ENCODE results near the gene NUMBL. TPM values are rescaled to one million over a fixed set of nuclear protein-coding genes. Genes with fewer than 3 reads are reported as not detected.

The NUMBL gene
- total and polyA plus RNA-seq, 2 donors = 2.0 to 15.3 TPM

- WGBS = 98% methylated on average over 5 of the region's 5 CpGs
Measured at GRCh38 chr19:40695881-40696280, 5.4 kb upstream of the NUMBL start.

DNA sequence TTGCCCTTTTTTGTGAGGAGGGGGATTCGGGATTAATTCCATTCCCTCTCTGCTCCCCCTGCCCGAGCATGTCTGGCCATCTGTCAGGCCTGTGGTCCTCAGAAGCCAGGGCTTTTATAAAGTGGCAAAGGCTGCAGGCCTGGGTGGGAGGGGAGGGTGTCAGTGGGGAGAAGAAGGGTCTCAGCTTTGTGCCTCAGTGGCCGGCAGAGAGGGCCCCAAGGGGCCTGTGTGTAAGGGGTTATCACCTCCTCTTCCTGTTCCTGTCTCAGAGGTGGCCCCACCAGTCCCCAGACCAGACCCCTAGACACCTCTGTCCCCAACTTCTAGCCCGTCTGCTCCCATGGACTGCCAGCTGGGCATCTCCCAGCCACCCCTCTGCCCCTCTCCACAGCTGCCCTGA, 3.4 kb upstream of the NUMBL start:
- Histone ChIP-seq H3K27me3 (ENCODE audit: control insufficient read depth in 2 of 2, insufficient read depth in 1 of 2, low read length in 1 of 2) (peaks cover 0 to 2% of the 10 kb centered on the region in 2 donors), H3K4me1 (ENCODE audit: control insufficient read depth in 2 of 2, insufficient read depth in 2 of 2, low read length in 2 of 2) (peaks cover 12 to 26% of the 10 kb centered on the region in 2 donors), H3K27ac (ENCODE audit: low read depth in 1 of 2, low read length in 1 of 2) (no peak overlapping the region), H3K36me3 (ENCODE audit: control insufficient read depth in 2 of 2, insufficient read depth in 2 of 2, low read length in 1 of 2) (peaks cover 18 to 27% of the 10 kb centered on the region in 2 donors), H3K9me3 (ENCODE audit: control insufficient read depth in 2 of 2, insufficient read depth in 1 of 2, low read length in 1 of 2) (no peaks in the 10 kb centered on the region), H3K4me3 (ENCODE audit: low read length in 2 of 2) (no peak overlapping the region)
- 95% methylated on average over 4 of the region's 4 CpGs for WGBS
- no peak for DNase-seq (ENCODE audit: low read depth in 6 of 9, low spot score in 9 of 9)

More at GRCh38 chr19:40695881-40696280, 5.4 kb upstream of the NUMBL start:
- Histone ChIP-seq H3K4me1 (ENCODE audit: control insufficient read depth in 2 of 2, insufficient read depth in 2 of 2, low read length in 2 of 2) (peaks cover 5 to 10% of the 10 kb centered on the region in 2 donors), H3K27me3 (ENCODE audit: control insufficient read depth in 2 of 2, insufficient read depth in 1 of 2, low read length in 1 of 2) (peaks cover 0 to 2% of the 10 kb centered on the region in 2 donors), H3K4me3 (ENCODE audit: low read length in 2 of 2) (no peak overlapping the region), H3K27ac (ENCODE audit: low read depth in 1 of 2, low read length in 1 of 2) (no peak overlapping the region), H3K36me3 (ENCODE audit: control insufficient read depth in 2 of 2, insufficient read depth in 2 of 2, low read length in 1 of 2) (peaks cover 27 to 40% of the 10 kb centered on the region in 2 donors), H3K9me3 (ENCODE audit: control insufficient read depth in 2 of 2, insufficient read depth in 1 of 2, low read length in 1 of 2) (no peaks in the 10 kb centered on the region)
- no peak for DNase-seq (ENCODE audit: low read depth in 6 of 9, low spot score in 9 of 9)

DNA sequence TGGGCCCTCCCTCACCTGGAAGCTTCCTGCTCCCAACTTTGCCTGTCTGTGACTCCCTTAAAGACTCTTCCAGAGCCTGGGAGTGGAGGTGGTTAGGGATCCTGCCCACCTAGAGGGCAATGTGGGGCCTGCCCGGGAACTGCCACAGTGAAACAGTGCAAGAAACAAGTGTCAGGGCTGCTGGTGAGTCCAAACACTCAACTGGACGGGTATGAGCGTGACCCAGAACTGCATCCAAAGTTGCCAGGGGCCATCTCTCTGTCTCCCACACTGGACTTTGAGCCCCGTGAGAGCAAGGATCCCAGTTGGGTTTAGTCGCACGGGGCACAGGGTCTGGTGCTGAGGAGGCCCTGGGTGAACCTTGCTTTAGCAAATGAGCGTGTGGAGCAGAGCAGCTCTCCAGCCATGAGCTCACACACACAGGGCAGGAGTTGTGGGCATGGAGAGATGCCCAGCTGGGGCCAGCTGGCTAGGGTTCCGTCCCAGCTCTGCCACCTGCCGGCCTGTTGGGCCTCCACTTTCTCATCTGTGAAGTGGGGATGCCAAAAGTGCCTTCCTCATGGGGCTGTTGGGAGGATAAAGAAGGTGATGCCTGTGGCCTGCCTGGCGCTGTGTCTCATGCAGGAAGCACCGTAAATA, 2.8 kb upstream of the NUMBL start:
- H3K27ac ChIP-seq (ENCODE audit: low read depth in 1 of 2, low read length in 1 of 2) = no peak overlapping the region
- H3K27me3 ChIP-seq (ENCODE audit: control insufficient read depth in 2 of 2, insufficient read depth in 1 of 2, low read length in 1 of 2) = peaks cover 0 to 2% of the 10 kb centered on the region in 2 donors
- DNase-seq (ENCODE audit: low read depth in 6 of 9, low spot score in 9 of 9) = no peak
- 98% methylated on average over 11 of the region's 11 CpGs for WGBS
- H3K9me3 ChIP-seq (ENCODE audit: control insufficient read depth in 2 of 2, insufficient read depth in 1 of 2, low read length in 1 of 2) = no peaks in the 10 kb centered on the region
- H3K4me1 ChIP-seq (ENCODE audit: control insufficient read depth in 2 of 2, insufficient read depth in 2 of 2, low read length in 2 of 2) = peaks cover 12 to 28% of the 10 kb centered on the region in 2 donors
- H3K36me3 ChIP-seq (ENCODE audit: control insufficient read depth in 2 of 2, insufficient read depth in 2 of 2, low read length in 1 of 2) = peaks cover 18 to 27% of the 10 kb centered on the region in 2 donors
- no peak overlapping the region for H3K4me3 ChIP-seq (ENCODE audit: low read length in 2 of 2)

- Histone ChIP-seq H3K9me3 (ENCODE audit: control insufficient read depth in 2 of 2, insufficient read depth in 1 of 2, low read length in 1 of 2) (no peaks in the 10 kb centered on the region), H3K4me3 (ENCODE audit: low read length in 2 of 2) (no peak overlapping the region), H3K36me3 (ENCODE audit: control insufficient read depth in 2 of 2, insufficient read depth in 2 of 2, low read length in 1 of 2) (peaks cover 18 to 27% of the 10 kb centered on the region in 2 donors), H3K27me3 (ENCODE audit: control insufficient read depth in 2 of 2, insufficient read depth in 1 of 2, low read length in 1 of 2) (peaks cover 0 to 2% of the 10 kb centered on the region in 2 donors), H3K4me1 (ENCODE audit: control insufficient read depth in 2 of 2, insufficient read depth in 2 of 2, low read length in 2 of 2) (peaks cover 12 to 28% of the 10 kb centered on the region in 2 donors), H3K27ac (ENCODE audit: low read depth in 1 of 2, low read length in 1 of 2) (no peak overlapping the region)
- WGBS = 97% methylated on average over 14 of the region's 14 CpGs
- no peak for DNase-seq (ENCODE audit: low read depth in 6 of 9, low spot score in 9 of 9)
Measured at GRCh38 chr19:40692212-40692551, 1.7 kb upstream of the NUMBL start.

- Histone ChIP-seq H3K4me3 (ENCODE audit: low read length in 2 of 2) (peak overlapping the region in 1 of 2 donors; percentile 64), H3K4me1 (ENCODE audit: control insufficient read depth in 2 of 2, insufficient read depth in 2 of 2, low read length in 2 of 2) (peaks cover 12 to 28% of the 10 kb centered on the region in 2 donors), H3K27ac (ENCODE audit: low read depth in 1 of 2, low read length in 1 of 2) (peak overlapping the region; percentile 38 to 76), H3K36me3 (ENCODE audit: control insufficient read depth in 2 of 2, insufficient read depth in 2 of 2, low read length in 1 of 2) (peaks cover 15 to 27% of the 10 kb centered on the region in 2 donors), H3K9me3 (ENCODE audit: control insufficient read depth in 2 of 2, insufficient read depth in 1 of 2, low read length in 1 of 2) (no peaks in the 10 kb centered on the region), H3K27me3 (ENCODE audit: control insufficient read depth in 2 of 2, insufficient read depth in 1 of 2, low read length in 1 of 2) (peaks cover 0 to 2% of the 10 kb centered on the region in 2 donors)
- 63% methylated on average over 23 of the region's 24 CpGs for WGBS
- DNase-seq (ENCODE audit: low read depth in 6 of 9, low spot score in 9 of 9) = peak in 5 of 9 donors; percentile 14 to 73 (median 53)
Measured at GRCh38 chr19:40691421-40692211, 1.2 kb upstream of the NUMBL start.

GRCh38 chr19:40690693-40691420, 406 bp upstream of the NUMBL start:
- Histone ChIP-seq H3K4me3 (ENCODE audit: low read length in 2 of 2) (peak overlapping the region; percentile 46 to 64), H3K27ac (ENCODE audit: low read depth in 1 of 2, low read length in 1 of 2) (peak overlapping the region; percentile 55 to 76), H3K9me3 (ENCODE audit: control insufficient read depth in 2 of 2, insufficient read depth in 1 of 2, low read length in 1 of 2) (no peaks in the 10 kb centered on the region), H3K36me3 (ENCODE audit: control insufficient read depth in 2 of 2, insufficient read depth in 2 of 2, low read length in 1 of 2) (peaks cover 13 to 25% of the 10 kb centered on the region in 2 donors), H3K4me1 (ENCODE audit: control insufficient read depth in 2 of 2, insufficient read depth in 2 of 2, low read length in 2 of 2) (peaks cover 12 to 28% of the 10 kb centered on the region in 2 donors), H3K27me3 (ENCODE audit: control insufficient read depth in 2 of 2, insufficient read depth in 1 of 2, low read length in 1 of 2) (peaks cover 0 to 2% of the 10 kb centered on the region in 2 donors)
- DNase-seq (ENCODE audit: low read depth in 6 of 9, low spot score in 9 of 9) = peak; percentile 34 to 89 (median 80)
- under 1% methylated on average over 56 of the region's 56 CpGs for WGBS

DNA sequence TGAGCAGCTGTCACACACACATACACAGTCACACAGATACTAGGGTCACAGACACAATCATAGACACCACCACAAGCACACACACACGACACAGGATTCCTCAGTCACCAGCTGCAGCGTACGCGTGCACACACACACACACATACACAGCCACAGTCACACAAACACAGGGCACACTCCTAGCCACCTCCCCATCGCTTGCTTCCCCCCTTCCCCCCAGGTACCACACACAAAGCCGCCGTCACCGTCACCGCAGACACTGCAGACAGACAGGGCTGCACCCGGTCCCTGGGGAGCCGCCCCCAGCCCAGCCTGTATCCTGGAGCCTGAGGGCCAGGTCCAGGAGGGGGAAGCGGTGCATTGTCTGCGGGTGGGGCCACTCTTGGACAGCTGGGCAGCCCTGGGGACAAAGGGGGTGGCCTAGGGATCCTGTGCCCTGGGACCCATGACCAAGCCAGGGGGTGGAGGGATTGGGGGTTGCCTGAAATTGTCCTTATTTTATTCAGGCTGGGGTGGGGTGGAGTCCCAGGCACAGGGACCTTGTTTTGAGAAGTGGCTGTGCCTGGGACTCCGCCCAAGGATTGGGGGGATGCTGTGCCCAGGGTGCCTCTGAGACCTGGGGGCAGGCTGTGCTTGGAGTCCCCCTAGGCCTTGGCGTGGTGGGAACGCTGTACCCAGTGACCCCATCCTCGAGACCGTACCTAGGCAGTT, 957 bp downstream of the NUMBL start:
- H3K4me1 ChIP-seq (ENCODE audit: control insufficient read depth in 2 of 2, insufficient read depth in 2 of 2, low read length in 2 of 2) = peaks cover 12 to 28% of the 10 kb centered on the region in 2 donors
- H3K27ac ChIP-seq (ENCODE audit: low read depth in 1 of 2, low read length in 1 of 2) = peak overlapping the region in 1 of 2 donors; percentile 32

DNA sequence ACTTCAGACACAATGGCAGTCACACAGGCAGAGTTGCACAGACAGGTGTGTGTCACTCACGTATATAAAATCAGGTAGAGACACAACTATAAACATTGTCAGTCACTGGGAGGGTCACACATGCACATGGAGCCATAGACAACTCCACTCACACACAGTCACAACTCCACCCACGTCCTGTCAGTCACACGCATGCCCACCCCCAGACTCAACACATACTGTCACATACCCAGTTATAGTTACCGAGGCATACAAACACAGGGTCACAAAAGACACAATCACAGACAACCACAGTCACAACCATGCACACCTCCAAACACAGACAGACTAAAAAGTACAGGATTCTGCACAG, 1.5 kb downstream of the NUMBL start:
- peaks cover 12 to 28% of the 10 kb centered on the region in 2 donors for H3K4me1 ChIP-seq (ENCODE audit: control insufficient read depth in 2 of 2, insufficient read depth in 2 of 2, low read length in 2 of 2)
- H3K9me3 ChIP-seq (ENCODE audit: control insufficient read depth in 2 of 2, insufficient read depth in 1 of 2, low read length in 1 of 2) = no peaks in the 10 kb centered on the region
- 95% methylated on average over 4 of the region's 4 CpGs for WGBS
- H3K4me3 ChIP-seq (ENCODE audit: low read length in 2 of 2) = peak overlapping the region in 1 of 2 donors; percentile 34
- peaks cover 4 to 17% of the 10 kb centered on the region in 2 donors for H3K36me3 ChIP-seq (ENCODE audit: control insufficient read depth in 2 of 2, insufficient read depth in 2 of 2, low read length in 1 of 2)
- no peak overlapping the region for H3K27ac ChIP-seq (ENCODE audit: low read depth in 1 of 2, low read length in 1 of 2)
- H3K27me3 ChIP-seq (ENCODE audit: control insufficient read depth in 2 of 2, insufficient read depth in 1 of 2, low read length in 1 of 2) = peaks cover 0 to 2% of the 10 kb centered on the region in 2 donors
- DNase-seq (ENCODE audit: low read depth in 6 of 9, low spot score in 9 of 9) = peak in 1 of 9 donors; percentile 4

More for the DNA sequence above, 957 bp downstream of the NUMBL start:
- Histone ChIP-seq H3K9me3 (ENCODE audit: control insufficient read depth in 2 of 2, insufficient read depth in 1 of 2, low read length in 1 of 2) (no peaks in the 10 kb centered on the region), H3K36me3 (ENCODE audit: control insufficient read depth in 2 of 2, insufficient read depth in 2 of 2, low read length in 1 of 2) (peaks cover 9 to 19% of the 10 kb centered on the region in 2 donors), H3K4me3 (ENCODE audit: low read length in 2 of 2) (peak overlapping the region; percentile 34 to 64), H3K27me3 (ENCODE audit: control insufficient read depth in 2 of 2, insufficient read depth in 1 of 2, low read length in 1 of 2) (peaks cover 0 to 2% of the 10 kb centered on the region in 2 donors)
- peak in 6 of 9 donors; percentile 2 to 60 (median 28) for DNase-seq (ENCODE audit: low read depth in 6 of 9, low spot score in 9 of 9)
- 85% methylated on average over 18 of the region's 18 CpGs for WGBS

Data from thymus (tissue), 11 donors.